Activated naive CD8-positive, alpha-beta T cell treated with anti-CD3 and anti-CD28 coated beads, Interleukin-2, amount 10 ng/mL, durations not matched to agents 7 days and 5 days (primary cell): ENCODE data around the gene AGRP. TPM values are rescaled to one million over a fixed set of nuclear protein-coding genes. Genes with fewer than 3 reads are reported as not detected.
"Not testable (repeated sequence)": the region's sequence is repeated elsewhere in the genome, so short reads cannot be mapped to it uniquely, and the experiment has no call there.

Source experiments
- ATAC-seq: fragments of 150-1000 bp; cut with Tn5 transposase; one replicate; pipeline ENCODE4 v1.10.0; 2021; ENCODE audit warnings: low read depth, moderate library complexity
- POLR2A ChIA-PET: fragments of 350-600 bp; sonication (Branson Sonifier 250); formaldehyde crosslinking; loops from one replicate; lab custom pipeline; 2021; ENCODE audit warnings: antibody characterized with exemption; lab: Charles Lee
- DNase-seq: peaks from one replicate; pipeline ENCODE4 v3.0.0; 2021
- H3K27ac Mint-ChIP-seq: one replicate; pipeline ENCODE4 v1.8.0; 2022; ENCODE audit warnings: mild to moderate bottlenecking, mixed read lengths
- H3K27me3 Mint-ChIP-seq: one replicate; pipeline ENCODE4 v1.8.0; 2022; ENCODE audit warnings: mild to moderate bottlenecking, moderate library complexity, mixed read lengths
- H3K36me3 Mint-ChIP-seq: one replicate; pipeline ENCODE4 v1.8.0; 2021; ENCODE audit warnings: mild to moderate bottlenecking, mixed read lengths
- H3K4me1 Mint-ChIP-seq: one replicate; pipeline ENCODE4 v1.8.0; 2021; ENCODE audit warnings: mixed read lengths
- H3K4me3 Mint-ChIP-seq: one replicate; pipeline ENCODE4 v1.8.0; 2022; ENCODE audit warnings: mild to moderate bottlenecking, moderate library complexity, mixed read lengths
- H3K9me3 Mint-ChIP-seq: one replicate; pipeline ENCODE4 v1.8.0; 2021; ENCODE audit warnings: mixed read lengths
- total RNA-seq, 2 experiments: library from RNA; stranded (reverse); gene quantifications; one replicate each; pipeline ENCODE4 v1.2.3, GENCODE V29; 2021

Gene AGRP
- total RNA-seq, 2 experiments from 2014 or later: not detected

DNA sequence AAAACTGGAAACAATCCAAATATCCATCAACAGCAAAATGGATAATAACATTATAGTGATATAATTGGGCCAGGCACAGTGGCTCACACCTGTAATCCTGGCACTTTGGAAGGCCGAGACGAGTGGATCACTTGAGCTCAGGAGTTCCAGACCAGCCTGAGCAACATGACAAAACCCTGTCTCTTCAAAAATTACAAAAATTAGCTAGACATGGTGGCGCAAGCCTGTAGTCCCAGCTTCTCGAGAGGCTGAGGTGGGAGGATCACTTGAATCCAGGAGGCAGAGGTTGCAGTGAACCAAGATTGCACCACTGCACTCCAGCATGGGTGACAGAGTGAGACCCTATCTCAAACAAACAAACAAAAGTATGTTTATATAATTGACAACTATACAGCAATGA, 4.2 kb upstream of the AGRP start:
- H3K27me3 Mint-ChIP-seq, H3K27ac Mint-ChIP-seq: not testable (repeated sequence)

DNA sequence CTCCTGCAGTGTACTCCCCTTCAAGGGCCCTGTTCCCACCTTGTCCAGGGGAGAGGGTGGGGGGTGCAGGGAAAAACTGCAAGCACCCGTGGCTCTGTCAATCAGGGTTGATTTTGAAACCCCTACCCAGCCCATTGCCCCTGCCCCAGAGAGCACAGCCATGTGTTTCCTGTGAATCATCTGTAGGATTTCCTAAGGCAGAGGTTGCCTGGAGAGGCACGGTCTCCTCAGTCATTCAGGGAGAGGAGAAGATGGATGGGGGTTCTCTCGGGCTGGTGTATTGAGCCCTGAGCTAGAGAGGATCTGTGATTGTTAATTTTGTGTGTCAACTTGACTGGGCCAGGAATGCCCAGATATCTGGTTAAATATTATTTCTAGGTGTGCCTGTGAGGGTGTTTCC, 3.5 kb upstream of the AGRP start:
- ATAC-seq (no peak), DNase-seq (no peak)
- Mint-ChIP-seq H3K9me3 (no peaks in the 10 kb centered on the region), H3K27ac (no peak overlapping the region), H3K4me3 (no peak overlapping the region), H3K4me1 (peaks cover 10% of the 10 kb centered on the region), H3K27me3 (no peaks in the 10 kb centered on the region), H3K36me3 (peaks cover 7% of the 10 kb centered on the region)
- POLR2A ChIA-PET: no interaction called here

More for the DNA sequence above, 4.2 kb upstream of the AGRP start:
- H3K9me3 Mint-ChIP-seq, H3K4me3 Mint-ChIP-seq, H3K4me1 Mint-ChIP-seq, POLR2A ChIA-PET, DNase-seq, ATAC-seq, H3K36me3 Mint-ChIP-seq: not testable (repeated sequence)

DNA sequence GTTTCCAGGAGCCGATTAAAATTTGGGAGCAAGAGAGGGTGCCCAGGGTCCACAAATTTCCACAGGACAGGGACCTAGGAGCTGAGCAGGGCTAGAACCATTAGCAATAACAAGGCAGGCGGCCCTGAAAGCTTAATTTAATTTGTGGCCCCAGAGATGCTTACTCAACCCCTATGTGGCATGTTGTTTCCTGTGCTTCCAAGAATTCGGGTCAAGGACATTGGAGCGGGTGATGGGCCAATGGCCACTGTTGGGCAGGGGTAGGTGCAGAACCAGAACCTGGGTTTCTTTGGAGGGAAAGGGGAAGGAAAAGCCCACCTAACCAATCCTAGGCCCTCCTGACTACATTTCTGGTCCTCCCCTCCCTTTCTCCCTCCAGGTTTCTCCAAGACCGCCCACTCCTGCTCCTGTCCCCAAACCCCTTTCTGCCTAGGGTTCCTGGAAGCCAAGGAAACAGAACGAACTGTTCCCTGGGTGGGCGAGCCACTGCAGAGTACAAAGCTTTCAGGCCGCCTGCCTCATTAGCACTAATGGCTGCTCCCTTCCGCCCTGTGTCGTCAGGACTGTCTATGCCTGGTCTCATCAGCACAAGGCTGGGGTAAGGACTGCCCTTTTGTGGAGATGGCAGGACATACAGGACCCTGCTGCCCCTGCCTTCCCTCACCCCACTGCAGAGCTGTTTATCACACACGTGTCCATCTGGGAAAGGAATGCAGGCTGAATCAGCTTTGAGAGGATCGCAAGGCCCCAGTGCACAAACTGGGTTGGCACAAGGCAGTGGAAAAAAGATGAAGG, 581 bp upstream of the AGRP start:
- no peaks in the 10 kb centered on the region for H3K27me3 Mint-ChIP-seq
- ATAC-seq (no peak), DNase-seq (no peak)
- POLR2A ChIA-PET: no interaction called here
- peaks cover 6% of the 10 kb centered on the region for H3K36me3 Mint-ChIP-seq
- H3K4me3 Mint-ChIP-seq: no peak overlapping the region
- peak overlapping the region; percentile 30 for H3K27ac Mint-ChIP-seq
- peaks cover 13% of the 10 kb centered on the region for H3K4me1 Mint-ChIP-seq
- no peaks in the 10 kb centered on the region for H3K9me3 Mint-ChIP-seq

DNA sequence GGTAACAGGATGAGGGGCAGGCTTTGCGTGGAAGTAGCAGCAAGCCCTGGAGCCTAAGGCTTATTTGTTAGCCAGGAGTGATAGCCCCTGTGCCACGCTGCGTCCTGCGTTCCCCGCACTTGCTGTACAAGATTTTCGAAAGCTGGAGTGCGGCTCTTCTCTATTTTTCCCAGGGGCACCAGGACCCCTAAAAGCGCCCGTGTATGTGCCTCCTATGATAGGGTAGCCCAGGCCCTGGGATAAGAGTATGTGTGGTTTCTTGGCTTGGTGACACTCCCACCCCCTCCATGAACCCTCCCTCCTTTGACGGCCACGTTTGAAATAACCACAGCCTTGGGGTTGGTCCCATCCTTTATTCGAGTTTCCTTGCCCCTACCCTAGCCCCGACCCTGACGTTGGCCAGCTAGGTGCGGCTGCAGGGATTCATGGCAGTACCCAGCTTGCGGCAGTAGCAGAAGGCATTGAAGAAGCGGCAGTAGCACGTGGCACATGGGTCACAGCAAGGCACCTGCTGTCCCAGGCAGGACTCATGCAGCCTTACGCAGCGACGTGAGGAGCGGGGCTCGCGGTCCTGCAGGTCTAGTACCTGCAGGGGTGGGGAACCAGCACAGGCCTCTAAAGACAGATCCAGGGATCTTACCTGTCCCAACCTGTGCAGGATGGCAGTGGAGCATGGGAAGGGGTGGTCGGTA, 968 bp downstream of the AGRP start:
- POLR2A ChIA-PET: interaction anchor here (1.3 to 2.9 kb wide), 7 partner anchors 10 to 454 kb away, joined by 3 to 19 read pairs (median 10); partner anchors contain the start of genes ACD, CARMIL2, PSMB10 and TMEM208
- ATAC-seq (no peak), DNase-seq (no peak)
- H3K27ac Mint-ChIP-seq: peak overlapping the region; percentile 98
- no peaks in the 10 kb centered on the region for H3K27me3 Mint-ChIP-seq
- H3K4me3 Mint-ChIP-seq: peak overlapping the region; percentile 93
- no peaks in the 10 kb centered on the region for H3K9me3 Mint-ChIP-seq
- H3K36me3 Mint-ChIP-seq: peaks cover 6% of the 10 kb centered on the region
- peaks cover 13% of the 10 kb centered on the region for H3K4me1 Mint-ChIP-seq

DNA sequence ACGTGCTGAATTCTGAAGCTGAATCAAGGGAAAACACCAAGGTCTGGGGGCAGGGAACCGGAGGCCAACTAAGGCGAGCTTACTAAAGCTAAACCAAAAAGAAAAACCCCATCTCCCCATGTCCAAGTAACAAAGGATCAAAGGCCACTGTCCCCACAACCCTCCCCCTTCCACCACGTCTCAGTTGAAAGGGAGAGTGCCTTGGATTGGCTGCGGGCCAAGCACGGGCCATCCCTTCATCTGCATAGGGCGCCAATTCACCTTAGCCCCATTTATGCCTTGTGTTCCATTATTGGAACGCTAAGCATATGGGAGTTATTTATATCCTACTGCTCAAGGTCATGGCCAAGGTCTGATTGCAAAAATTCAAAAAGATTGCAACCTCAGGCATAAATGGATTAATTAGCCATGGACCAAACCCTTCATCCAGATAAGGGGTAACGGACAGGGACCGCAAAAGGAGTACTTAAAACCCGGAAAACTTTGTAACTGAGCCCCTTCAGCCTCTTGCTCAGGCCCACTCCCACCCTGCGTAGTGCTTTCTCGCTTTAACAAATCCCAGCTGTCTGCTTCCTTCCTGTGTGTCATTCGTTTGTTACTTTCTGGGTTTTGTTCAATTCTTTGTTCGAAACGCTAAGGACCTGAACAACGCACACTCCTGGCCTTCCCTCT, 1.6 kb downstream of the AGRP start:
- peak; percentile 30 for ATAC-seq
- Mint-ChIP-seq H3K27ac (peak overlapping the region; percentile 98), H3K4me3 (peak overlapping the region; percentile 93), H3K4me1 (peaks cover 14% of the 10 kb centered on the region), H3K27me3 (no peaks in the 10 kb centered on the region), H3K9me3 (no peaks in the 10 kb centered on the region), H3K36me3 (peaks cover 6% of the 10 kb centered on the region)
- peak; percentile 66 for DNase-seq
- POLR2A ChIA-PET: interaction anchor here (0.9 to 2.9 kb wide), 20 partner anchors 8 to 547 kb away, joined by 3 to 19 read pairs (median 5); partner anchors contain the start of genes ACD, C16orf86, CARMIL2 and CTCF

DNA sequence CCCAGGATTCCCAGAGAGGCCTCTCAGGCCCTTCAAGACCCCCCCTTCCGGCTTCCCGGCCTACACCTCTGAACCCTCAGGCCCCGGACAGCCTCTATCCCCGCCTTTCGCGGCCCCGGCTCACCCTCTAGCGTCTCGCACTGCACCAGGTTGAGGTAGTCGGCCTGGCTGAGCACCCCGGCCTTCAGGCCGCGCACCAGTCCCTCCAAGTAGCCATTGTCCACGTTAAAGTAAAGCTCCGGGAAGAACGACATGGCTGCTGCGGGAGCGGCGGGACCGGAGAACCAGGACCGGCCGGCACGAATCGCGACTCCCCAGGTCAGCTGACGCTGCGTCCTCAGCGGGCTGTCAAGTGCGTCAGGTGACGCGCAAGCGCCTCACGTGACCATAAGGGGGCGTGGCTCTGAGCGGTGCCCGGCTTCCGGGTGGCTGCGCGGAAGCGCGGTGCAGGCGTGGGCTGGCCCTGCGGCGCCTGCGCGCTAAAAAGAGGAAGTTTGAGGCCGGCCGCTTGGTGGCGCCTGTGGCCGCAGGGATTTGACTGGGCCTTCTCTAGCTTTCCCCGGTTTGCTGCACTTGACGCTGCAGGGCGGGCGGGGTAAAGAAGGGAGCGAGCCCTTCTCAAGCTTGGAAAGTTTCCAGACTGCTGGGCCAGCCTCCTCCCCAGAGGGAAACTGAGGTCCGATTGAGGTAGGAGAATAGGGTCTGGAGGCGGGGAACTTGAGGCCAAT, 2.4 kb downstream of the AGRP start, which contains the start of gene ATP6V0D1:
TSS of gene ATP6V0D1 (minus strand) at position 325 of the 728 bp plus-strand sequence. CDS start at position 254, 71 bp downstream.
- Mint-ChIP-seq H3K27ac (peak within 1 kb of the TSS; percentile 98), H3K9me3 (no peaks in the 10 kb centered on the region), H3K4me3 (peak within 1 kb of the TSS; percentile 93), H3K4me1 (peaks cover 14% of the 10 kb centered on the region), H3K36me3 (peaks cover 6% of the 10 kb centered on the region), H3K27me3 (no peaks in the 10 kb centered on the region)
- DNase-seq (peak; percentile 100), ATAC-seq (peak; percentile 89)
- POLR2A ChIA-PET: interaction anchor here (0.9 to 2.9 kb wide), 22 partner anchors 9 to 546 kb away, joined by 3 to 19 read pairs (median 4); partner anchors contain the start of genes ACD, C16orf86, CARMIL2 and CTCF

DNA sequence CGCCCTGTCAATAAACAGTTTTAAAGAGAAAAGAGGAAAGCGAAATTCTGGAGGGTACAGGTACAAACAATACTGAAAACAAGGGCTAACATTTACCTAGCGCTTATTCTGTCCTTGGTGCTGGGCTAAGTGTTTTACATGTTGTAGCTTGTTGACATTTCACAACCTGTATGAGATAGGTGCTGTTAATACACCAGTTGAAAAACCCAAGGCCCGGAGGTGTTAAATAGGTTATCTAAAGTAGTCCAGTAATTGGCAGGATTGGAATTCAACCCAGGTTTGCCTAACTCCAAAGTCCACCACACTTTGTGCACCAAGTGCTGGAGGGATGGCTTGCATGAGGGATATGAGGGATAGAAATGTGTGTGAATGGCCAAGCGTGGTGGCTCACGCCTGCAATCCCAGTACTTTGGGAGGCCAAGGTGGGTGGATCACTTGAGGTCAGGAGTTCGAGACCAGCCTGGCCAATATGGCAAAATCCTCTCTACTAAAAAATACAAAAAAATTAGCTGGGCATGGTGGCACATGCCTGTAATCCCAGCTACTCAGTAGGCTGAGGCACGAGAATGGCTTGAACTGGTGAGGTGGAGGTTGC, 5.3 kb downstream of the AGRP start:
- no peaks in the 10 kb centered on the region for H3K9me3 Mint-ChIP-seq
- POLR2A ChIA-PET: no interaction called here
- H3K36me3 Mint-ChIP-seq: no peaks in the 10 kb centered on the region
- ATAC-seq: no peak
- H3K27ac Mint-ChIP-seq: no peak overlapping the region
- DNase-seq: no peak
- peaks cover 16% of the 10 kb centered on the region for H3K4me1 Mint-ChIP-seq
- H3K27me3 Mint-ChIP-seq: no peaks in the 10 kb centered on the region
- no peak overlapping the region for H3K4me3 Mint-ChIP-seq

DNA sequence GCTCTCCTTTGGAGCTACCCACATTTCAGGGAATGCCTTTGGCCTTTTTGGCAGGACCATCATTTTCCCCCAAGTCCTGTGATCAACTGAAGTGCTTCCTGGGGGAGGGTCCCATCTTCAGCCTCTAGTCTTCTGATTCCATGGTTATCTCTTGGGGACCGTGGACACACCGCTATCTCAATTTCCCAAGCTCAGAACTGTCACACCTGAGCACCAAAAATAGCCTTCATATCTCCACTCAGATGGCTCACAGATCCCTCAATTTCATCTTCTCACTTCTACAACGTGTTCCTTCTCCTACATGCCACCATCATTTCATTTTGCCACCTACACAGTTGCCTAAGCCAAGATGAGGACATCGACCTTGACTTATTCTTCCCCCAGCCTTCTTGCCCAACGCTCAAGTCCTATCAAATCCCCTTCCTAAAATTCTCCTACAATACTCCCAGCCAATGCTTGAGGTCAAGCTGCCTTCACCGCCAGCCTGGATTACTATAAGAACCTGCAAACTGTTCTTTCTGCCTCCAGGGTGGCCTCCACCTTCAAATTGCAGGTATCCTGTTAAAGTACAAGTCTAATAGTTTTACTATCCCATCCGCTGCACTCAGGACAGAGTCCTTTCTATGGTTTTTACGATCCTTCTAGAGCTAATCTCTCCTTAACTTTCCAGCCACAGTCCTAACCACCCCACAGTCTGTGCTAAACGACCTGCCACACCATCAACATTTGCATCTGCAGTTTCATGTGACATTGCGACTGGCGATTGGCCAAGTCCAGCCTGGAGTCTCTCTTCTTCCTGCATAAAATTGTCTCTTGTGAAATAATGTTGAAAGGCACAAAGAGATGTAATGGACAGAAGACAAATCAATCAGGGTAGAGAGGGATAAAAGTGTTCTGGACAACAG, 8.5 kb downstream of the AGRP start:
- no peaks in the 10 kb centered on the region for H3K36me3 Mint-ChIP-seq
- ATAC-seq: no peak
- H3K9me3 Mint-ChIP-seq: no peaks in the 10 kb centered on the region
- peaks cover 17% of the 10 kb centered on the region for H3K4me1 Mint-ChIP-seq
- POLR2A ChIA-PET: no interaction called here
- DNase-seq: no peak
- no peak overlapping the region for H3K27ac Mint-ChIP-seq
- H3K27me3 Mint-ChIP-seq: no peaks in the 10 kb centered on the region
- H3K4me3 Mint-ChIP-seq: no peak overlapping the region

DNA sequence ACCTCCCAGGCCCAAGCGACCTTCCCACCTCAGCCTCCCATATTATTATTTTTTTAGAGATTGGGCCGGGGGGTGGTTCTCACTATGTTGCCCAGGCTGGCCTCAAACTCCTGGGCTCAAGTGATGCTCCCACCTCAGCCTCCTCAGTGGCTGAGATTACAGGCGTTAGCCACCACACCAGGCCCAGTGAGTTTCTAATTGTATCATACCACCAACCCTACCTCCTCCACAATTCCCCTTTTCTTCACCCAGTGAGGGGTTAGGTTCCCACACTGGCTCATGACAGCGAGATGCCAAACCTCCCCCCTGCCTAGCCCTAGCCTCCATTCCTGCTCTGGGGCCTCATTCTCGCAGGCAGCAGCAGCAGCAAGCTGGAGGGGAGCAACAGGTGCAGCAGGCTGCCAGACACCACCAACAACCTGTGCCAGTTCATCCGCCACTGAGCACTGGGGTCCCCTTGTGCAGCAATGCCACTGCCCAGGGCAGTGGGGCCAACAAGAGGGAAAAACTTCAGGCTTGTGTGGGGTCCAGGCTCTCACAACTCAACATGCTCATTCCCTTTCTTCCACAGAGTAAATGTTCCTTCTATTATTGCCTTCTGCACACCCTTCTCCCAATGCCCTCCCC, 11.5 kb downstream of the AGRP start:
- Mint-ChIP-seq H3K4me3 (no peak overlapping the region), H3K27me3 (no peaks in the 10 kb centered on the region), H3K4me1 (peaks cover 8% of the 10 kb centered on the region), H3K9me3 (no peaks in the 10 kb centered on the region), H3K36me3 (no peaks in the 10 kb centered on the region), H3K27ac (no peak overlapping the region)
- ATAC-seq: no peak
- POLR2A ChIA-PET: no interaction called here
- no peak for DNase-seq

DNA sequence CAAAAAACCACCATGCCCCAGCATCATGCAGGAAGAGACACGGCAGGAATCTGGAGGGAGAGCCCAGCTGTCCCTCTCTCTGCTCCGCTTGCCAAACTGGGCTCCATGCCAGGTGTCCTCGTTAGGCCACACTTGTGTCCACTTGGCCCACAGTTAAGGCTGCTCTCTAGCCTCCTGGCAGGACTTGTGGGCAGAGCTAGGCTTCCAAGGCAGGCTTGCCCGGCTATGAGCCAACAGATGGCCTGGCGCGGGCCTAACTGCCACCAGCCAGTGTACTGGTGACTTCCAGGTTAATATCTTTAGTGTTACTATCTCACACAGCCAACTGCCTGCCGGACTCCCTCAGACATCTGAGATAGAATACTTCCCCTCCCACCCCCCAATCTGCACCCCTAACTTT, 13.0 kb downstream of the AGRP start:
- DNase-seq: no peak
- peaks cover 13% of the 10 kb centered on the region for H3K4me1 Mint-ChIP-seq
- H3K36me3 Mint-ChIP-seq: no peaks in the 10 kb centered on the region
- H3K9me3 Mint-ChIP-seq: no peaks in the 10 kb centered on the region
- no peak overlapping the region for H3K4me3 Mint-ChIP-seq
- no peaks in the 10 kb centered on the region for H3K27me3 Mint-ChIP-seq
- no peak for ATAC-seq
- H3K27ac Mint-ChIP-seq: no peak overlapping the region
- POLR2A ChIA-PET: interaction anchor here (0.6 kb wide), 1 partner anchor 21 kb away, joined by 3 read pairs; no protein-coding TSS in a partner anchor

DNA sequence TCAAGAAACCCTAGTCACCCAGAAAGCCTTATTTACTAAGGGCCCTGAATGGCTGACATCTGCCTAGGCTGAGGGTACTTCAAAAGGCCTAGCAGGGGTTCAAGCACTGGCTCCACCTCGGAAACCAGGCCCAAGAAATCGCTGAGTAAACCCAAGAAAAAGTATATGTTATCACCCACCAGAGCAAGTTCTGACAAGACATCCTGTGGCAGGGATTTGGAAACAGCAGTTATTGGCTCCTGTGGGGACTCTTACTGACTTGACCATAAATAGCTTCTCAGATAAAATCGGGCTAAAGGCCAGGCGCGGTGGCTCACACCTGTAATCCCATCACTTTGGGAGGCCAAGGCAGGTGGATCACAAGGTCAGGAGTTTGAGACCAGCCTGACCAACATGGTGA, 14.6 kb downstream of the AGRP start:
- H3K4me1 Mint-ChIP-seq: peaks cover 9% of the 10 kb centered on the region

More for the DNA sequence above, 14.6 kb downstream of the AGRP start:
- no peak for DNase-seq
- H3K27me3 Mint-ChIP-seq: no peaks in the 10 kb centered on the region
- POLR2A ChIA-PET: no interaction called here
- H3K27ac Mint-ChIP-seq: no peak overlapping the region
- H3K9me3 Mint-ChIP-seq: no peaks in the 10 kb centered on the region
- ATAC-seq: no peak
- no peak overlapping the region for H3K4me3 Mint-ChIP-seq
- no peaks in the 10 kb centered on the region for H3K36me3 Mint-ChIP-seq
